ENCODE data around the gene BBS9.

BBS9 gene

GRCh38 chr7:33539198-33539597, 409.8 kb downstream of the BBS9 start:
- no peak for TF ChIP-seq CTCF (IDR thresholded peaks at IDR 0.05)

- TF ChIP-seq CTCF (IDR thresholded peaks at IDR 0.05): no peak
These were observed 410.5 kb downstream of the BBS9 start for GRCh38 chr7:33539659-33540400.

GRCh38 chr7:33547880-33548279, 418.5 kb downstream of the BBS9 start:
- no peak for TF ChIP-seq CTCF (IDR thresholded peaks at IDR 0.05)

- no peak for TF ChIP-seq CTCF (IDR thresholded peaks at IDR 0.05)
These were observed 421.0 kb downstream of the BBS9 start for GRCh38 chr7:33550363-33550762.

- TF ChIP-seq CTCF (IDR thresholded peaks at IDR 0.05): no peak
These were observed 421.6 kb downstream of the BBS9 start for GRCh38 chr7:33550979-33551378.

GRCh38 chr7:33554046-33554445, 424.7 kb downstream of the BBS9 start:
- no peak for TF ChIP-seq CTCF (IDR thresholded peaks at IDR 0.05)

- no peak for TF ChIP-seq CTCF (IDR thresholded peaks at IDR 0.05)
These were observed 425.2 kb downstream of the BBS9 start for GRCh38 chr7:33554576-33554975.

- no peak for TF ChIP-seq CTCF (IDR thresholded peaks at IDR 0.05)
These were observed 427.1 kb downstream of the BBS9 start for GRCh38 chr7:33556472-33556871.

Measured in LNCAP (cell line).